Measurements from ENCODE around the gene RNF7. TPM values are rescaled to one million over a fixed set of nuclear protein-coding genes. Genes with fewer than 3 reads are reported as not detected.
"Not testable (repeated sequence)": the region's sequence is repeated elsewhere in the genome, so short reads cannot be mapped to it uniquely, and the experiment has no call there.

Gene RNF7
- total RNA-seq, 2 experiments from 2014 or later, result 56.3 to 57.4 TPM

GRCh38 chr3:141788149-141788548 lies 50.1 kb downstream of the RNF7 start:
- Mint-ChIP-seq H3K9me3 (no peaks in the 10 kb centered on the region), H3K4me1 (ENCODE audit: low read depth) (no peaks in the 10 kb centered on the region), H3K27me3 (ENCODE audit: low read depth) (no peaks in the 10 kb centered on the region), H3K4me3 (no peak overlapping the region), H3K36me3 (ENCODE audit: low read depth) (no peaks in the 10 kb centered on the region), H3K27ac (no peak overlapping the region)
- CTCF ChIA-PET, result interaction anchor here (0.8 kb wide), 1 partner anchor 9 kb away, joined by 3 read pairs; no protein-coding TSS in a partner anchor
- no peak for DNase-seq
- intact Hi-C loops (cut with micrococcal nuclease), result no loop called here

GRCh38 chr3:141788750-141789149 lies 50.7 kb downstream of the RNF7 start:
- H3K27ac Mint-ChIP-seq; H3K4me1 Mint-ChIP-seq (ENCODE audit: low read depth); H3K9me3 Mint-ChIP-seq; DNase-seq; H3K27me3 Mint-ChIP-seq (ENCODE audit: low read depth); H3K4me3 Mint-ChIP-seq; intact Hi-C loops (cut with micrococcal nuclease); H3K36me3 Mint-ChIP-seq (ENCODE audit: low read depth): not testable (repeated sequence)
- CTCF ChIA-PET, result interaction anchor here (0.8 kb wide), 1 partner anchor 9 kb away, joined by 3 read pairs; no protein-coding TSS in a partner anchor

- Mint-ChIP-seq H3K27ac (no peak overlapping the region), H3K4me1 (ENCODE audit: low read depth) (peaks cover 5% of the 10 kb centered on the region), H3K27me3 (ENCODE audit: low read depth) (no peaks in the 10 kb centered on the region), H3K9me3 (no peaks in the 10 kb centered on the region), H3K4me3 (no peak overlapping the region), H3K36me3 (ENCODE audit: low read depth) (no peaks in the 10 kb centered on the region)
- DNase-seq, result no peak
- intact Hi-C loops (cut with micrococcal nuclease), result no loop called here
- CTCF ChIA-PET, result interaction anchor here (0.7 to 0.8 kb wide), 2 partner anchors 79 to 86 kb away, joined by 3 read pairs; no protein-coding TSS in a partner anchor
Observed at GRCh38 chr3:141789281-141789680, 51.2 kb downstream of the RNF7 start.

GRCh38 chr3:141790171-141790570 lies 52.1 kb downstream of the RNF7 start:
- no peaks in the 10 kb centered on the region for H3K9me3 Mint-ChIP-seq
- intact Hi-C loops (cut with micrococcal nuclease), result no loop called here

GRCh38 chr3:141792495-141792894 lies 54.4 kb downstream of the RNF7 start:
- intact Hi-C loops (cut with micrococcal nuclease), result no loop called here
- no peak overlapping the region for H3K27ac Mint-ChIP-seq
- H3K4me1 Mint-ChIP-seq (ENCODE audit: low read depth), result peaks cover 35% of the 10 kb centered on the region
- H3K27me3 Mint-ChIP-seq (ENCODE audit: low read depth), result no peaks in the 10 kb centered on the region
- no peaks in the 10 kb centered on the region for H3K9me3 Mint-ChIP-seq
- DNase-seq, result no peak
- H3K4me3 Mint-ChIP-seq, result no peak overlapping the region
- CTCF ChIA-PET, result interaction anchor here (1.3 kb wide), 1 partner anchor 8 kb away, joined by 3 read pairs; no protein-coding TSS in a partner anchor
- no peaks in the 10 kb centered on the region for H3K36me3 Mint-ChIP-seq (ENCODE audit: low read depth)

More at GRCh38 chr3:141790171-141790570, 52.1 kb downstream of the RNF7 start:
- DNase-seq, result no peak
- Mint-ChIP-seq H3K4me1 (ENCODE audit: low read depth) (peaks cover 14% of the 10 kb centered on the region), H3K4me3 (no peak overlapping the region), H3K27ac (no peak overlapping the region), H3K27me3 (ENCODE audit: low read depth) (no peaks in the 10 kb centered on the region), H3K36me3 (ENCODE audit: low read depth) (no peaks in the 10 kb centered on the region)
- CTCF ChIA-PET, result interaction anchor here (0.7 to 0.8 kb wide), 3 partner anchors 38 to 87 kb away, joined by 3 to 4 read pairs (median 3); no protein-coding TSS in a partner anchor

GRCh38 chr3:141793476-141794260 lies 55.6 kb downstream of the RNF7 start:
- intact Hi-C loops (cut with micrococcal nuclease), result no loop called here
- CTCF ChIA-PET, result interaction anchor here (1.3 kb wide), 1 partner anchor 10 kb away, joined by 3 read pairs; no protein-coding TSS in a partner anchor
- no peaks in the 10 kb centered on the region for H3K27me3 Mint-ChIP-seq (ENCODE audit: low read depth)
- no peak overlapping the region for H3K4me3 Mint-ChIP-seq
- no peaks in the 10 kb centered on the region for H3K9me3 Mint-ChIP-seq
- no peaks in the 10 kb centered on the region for H3K36me3 Mint-ChIP-seq (ENCODE audit: low read depth)
- no peak overlapping the region for H3K27ac Mint-ChIP-seq
- peaks cover 45% of the 10 kb centered on the region for H3K4me1 Mint-ChIP-seq (ENCODE audit: low read depth)
- no peak for DNase-seq

GRCh38 chr3:141795276-141795675 lies 57.2 kb downstream of the RNF7 start:
- Mint-ChIP-seq H3K27ac (no peak overlapping the region), H3K27me3 (ENCODE audit: low read depth) (no peaks in the 10 kb centered on the region), H3K4me3 (no peak overlapping the region), H3K9me3 (no peaks in the 10 kb centered on the region), H3K4me1 (ENCODE audit: low read depth) (peaks cover 46% of the 10 kb centered on the region), H3K36me3 (ENCODE audit: low read depth) (no peaks in the 10 kb centered on the region)
- DNase-seq, result peak; percentile 28
- intact Hi-C loops (cut with micrococcal nuclease), result loop anchor here (5.0 kb wide), 5 partner anchors 238 to 853 kb away; partner anchors contain the start of genes RASA2 and SLC25A36
- CTCF ChIA-PET, result interaction anchor here (0.9 kb wide), 1 partner anchor 56 kb away, joined by 3 read pairs; no protein-coding TSS in a partner anchor

GRCh38 chr3:141795741-141796080 lies 57.6 kb downstream of the RNF7 start:
- Mint-ChIP-seq H3K36me3 (ENCODE audit: low read depth) (no peaks in the 10 kb centered on the region), H3K4me3 (no peak overlapping the region), H3K9me3 (no peaks in the 10 kb centered on the region), H3K27me3 (ENCODE audit: low read depth) (no peaks in the 10 kb centered on the region), H3K4me1 (ENCODE audit: low read depth) (peaks cover 46% of the 10 kb centered on the region), H3K27ac (no peak overlapping the region)
- intact Hi-C loops (cut with micrococcal nuclease), result loop anchor here (1.0 to 5.0 kb wide), 11 partner anchors 46 to 853 kb away; partner anchors contain the start of genes ATP1B3, RASA2, RNF7 and SLC25A36
- no peak for DNase-seq
- CTCF ChIA-PET, result interaction anchor here (0.6 to 1.0 kb wide), 3 partner anchors 11 to 366 kb away, joined by 3 read pairs; partner anchors contain the start of gene RNF7

- no peaks in the 10 kb centered on the region for H3K36me3 Mint-ChIP-seq (ENCODE audit: low read depth)
- H3K4me1 Mint-ChIP-seq (ENCODE audit: low read depth), result peaks cover 46% of the 10 kb centered on the region
Observed at GRCh38 chr3:141796081-141796888, 58.2 kb downstream of the RNF7 start.

More at GRCh38 chr3:141796081-141796888, 58.2 kb downstream of the RNF7 start:
- DNase-seq, result peak; percentile 90
- CTCF ChIA-PET, result interaction anchor here (0.6 to 2.0 kb wide), 10 partner anchors 10 to 565 kb away, joined by 3 to 15 read pairs (median 3); partner anchors contain the start of genes PXYLP1 and RNF7
- Mint-ChIP-seq H3K27ac (peak overlapping the region; percentile 89), H3K27me3 (ENCODE audit: low read depth) (no peaks in the 10 kb centered on the region), H3K4me3 (peak overlapping the region; percentile 74), H3K9me3 (no peaks in the 10 kb centered on the region)
- intact Hi-C loops (cut with micrococcal nuclease), result loop anchor here (1.0 to 5.0 kb wide), 11 partner anchors 45 to 854 kb away; partner anchors contain the start of genes ATP1B3, RASA2, RNF7 and SLC25A36

Other genes starting within 250 kb of the RNF7 start
- gene GRK7, start 25.1 kb downstream of the RNF7 start, total RNA-seq, result not detected
- gene ATP1B3, start 138.3 kb downstream of the RNF7 start, total RNA-seq, result 100 to 1,000 TPM; 106 to 119 TPM

Data from activated naive CD4-positive, alpha-beta T cell treated with anti-CD3 and anti-CD28 coated beads for 36 hours (primary cell).